Measurements from ENCODE around the gene SCO2.

Gene SCO2

GRCh38 chr22:50526834-50527801 is 1.7 kb upstream of the SCO2 start:
- TF ChIP-seq CTCF (IDR thresholded peaks at IDR 0.05; ENCODE audit: low read depth, low read length): no peak
- no peak for DNase-seq (ENCODE audit: low read depth, low spot score)
- H3K4me3 ChIP-seq (ENCODE audit: low read depth, low read length): peak overlapping the region; percentile 72
- in situ Hi-C loops (cut with HindIII; ENCODE audit: low sequenced_read_pairs): no loop called here

GRCh38 chr22:50526108-50526833 is 873 bp upstream of the SCO2 start:
- DNase-seq (ENCODE audit: low read depth, low spot score): peak; percentile 72
- in situ Hi-C loops (cut with HindIII; ENCODE audit: low sequenced_read_pairs): no loop called here

GRCh38 chr22:50525858-50526107 is 385 bp upstream of the SCO2 start:
- peak overlapping the region; percentile 72 for H3K4me3 ChIP-seq (ENCODE audit: low read depth, low read length)
- no peak for TF ChIP-seq CTCF (IDR thresholded peaks at IDR 0.05; ENCODE audit: low read depth, low read length)
- in situ Hi-C loops (cut with HindIII; ENCODE audit: low sequenced_read_pairs): no loop called here
- no peak for DNase-seq (ENCODE audit: low read depth, low spot score)

More at GRCh38 chr22:50526108-50526833, 873 bp upstream of the SCO2 start:
- TF ChIP-seq CTCF (IDR thresholded peaks at IDR 0.05; ENCODE audit: low read depth, low read length): peak; percentile 45
- H3K4me3 ChIP-seq (ENCODE audit: low read depth, low read length): peak overlapping the region; percentile 72

GRCh38 chr22:50524676-50525103 is 708 bp downstream of the SCO2 start:
- peak; percentile 12 for DNase-seq (ENCODE audit: low read depth, low spot score)
- in situ Hi-C loops (cut with HindIII; ENCODE audit: low sequenced_read_pairs): no loop called here
- peak overlapping the region; percentile 72 for H3K4me3 ChIP-seq (ENCODE audit: low read depth, low read length)
- TF ChIP-seq CTCF (IDR thresholded peaks at IDR 0.05; ENCODE audit: low read depth, low read length): no peak

GRCh38 chr22:50523806-50524675 is 1.4 kb downstream of the SCO2 start:
- in situ Hi-C loops (cut with HindIII; ENCODE audit: low sequenced_read_pairs): no loop called here
- TF ChIP-seq CTCF (IDR thresholded peaks at IDR 0.05; ENCODE audit: low read depth, low read length): no peak
- H3K4me3 ChIP-seq (ENCODE audit: low read depth, low read length): peak overlapping the region; percentile 72
- no peak for DNase-seq (ENCODE audit: low read depth, low spot score)

- DNase-seq (ENCODE audit: low read depth, low spot score): no peak
- no peak for TF ChIP-seq CTCF (IDR thresholded peaks at IDR 0.05; ENCODE audit: low read depth, low read length)
- in situ Hi-C loops (cut with HindIII; ENCODE audit: low sequenced_read_pairs): no loop called here
- H3K4me3 ChIP-seq (ENCODE audit: low read depth, low read length): no peak overlapping the region
These were observed 2.0 kb downstream of the SCO2 start for GRCh38 chr22:50523458-50523805.
